ENCODE results near the gene TULP1.

The TULP1 gene

GRCh38 chr6:35507221-35507620 is 5.5 kb downstream of the TULP1 start:
- no peak overlapping the region for H3K4me2 ChIP-seq (ENCODE audit: insufficient read depth, low read length)
- no peak overlapping the region for H3K9ac ChIP-seq (ENCODE audit: low read depth, low read length)
- H3K4me3 ChIP-seq (ENCODE audit: low read depth in 1 of 2, low read length in 2 of 2) = no peak overlapping the region
- no peaks in the 10 kb centered on the region for H4K20me1 ChIP-seq (ENCODE audit: insufficient read depth, low read length)
- ATAC-seq (ENCODE audit: insufficient read depth, low read depth) (no peak), DNase-seq (no peak)
- H3K9me3 ChIP-seq (ENCODE audit: insufficient read depth, low read length, severe bottlenecking) = no peaks in the 10 kb centered on the region
- no peak overlapping the region for H3K27ac ChIP-seq (ENCODE audit: low read length)
- H3K36me3 ChIP-seq (ENCODE audit: insufficient read depth, low read length) = no peaks in the 10 kb centered on the region
- H3K79me2 ChIP-seq (ENCODE audit: insufficient read depth, low read length) = no peaks in the 10 kb centered on the region
- peaks cover 9% of the 10 kb centered on the region for H3K27me3 ChIP-seq (ENCODE audit: insufficient read depth, low read length, poor library complexity)
- H2AFZ ChIP-seq (ENCODE audit: low read depth, low read length) = no peak overlapping the region
- TF ChIP-seq CTCF (IDR thresholded peaks at IDR 0.05; ENCODE audit: borderline replicate concordance, extremely low read depth, low read length, poor library complexity, severe bottlenecking) (no peak), EZH2 (IDR thresholded peaks at IDR 0.05; ENCODE audit: borderline replicate concordance, low read depth, low read length, severe bottlenecking) (no peak)
- no peaks in the 10 kb centered on the region for H3K4me1 ChIP-seq (ENCODE audit: insufficient read depth, low read length)

- no peaks in the 10 kb centered on the region for H3K9me3 ChIP-seq (ENCODE audit: insufficient read depth, low read length, severe bottlenecking)
- no peak for TF ChIP-seq CTCF (IDR thresholded peaks at IDR 0.05; ENCODE audit: borderline replicate concordance, extremely low read depth, low read length, poor library complexity, severe bottlenecking)
- no peak for TF ChIP-seq EZH2 (IDR thresholded peaks at IDR 0.05; ENCODE audit: borderline replicate concordance, low read depth, low read length, severe bottlenecking)
- H3K4me2 ChIP-seq (ENCODE audit: insufficient read depth, low read length) = no peak overlapping the region
- H3K79me2 ChIP-seq (ENCODE audit: insufficient read depth, low read length) = no peaks in the 10 kb centered on the region
- no peaks in the 10 kb centered on the region for H4K20me1 ChIP-seq (ENCODE audit: insufficient read depth, low read length)
- no peak overlapping the region for H3K4me3 ChIP-seq (ENCODE audit: low read depth in 1 of 2, low read length in 2 of 2)
- no peak overlapping the region for H2AFZ ChIP-seq (ENCODE audit: low read depth, low read length)
- DNase-seq (no peak), ATAC-seq (ENCODE audit: insufficient read depth, low read depth) (no peak)
- H3K36me3 ChIP-seq (ENCODE audit: insufficient read depth, low read length) = no peaks in the 10 kb centered on the region
- H3K27me3 ChIP-seq (ENCODE audit: insufficient read depth, low read length, poor library complexity) = peaks cover 9% of the 10 kb centered on the region
- no peak overlapping the region for H3K27ac ChIP-seq (ENCODE audit: low read length)
- H3K9ac ChIP-seq (ENCODE audit: low read depth, low read length) = no peak overlapping the region
- no peaks in the 10 kb centered on the region for H3K4me1 ChIP-seq (ENCODE audit: insufficient read depth, low read length)
Measured at GRCh38 chr6:35506536-35506935, 6.2 kb downstream of the TULP1 start.

GRCh38 chr6:35505999-35506412 is 6.7 kb downstream of the TULP1 start:
- no peak overlapping the region for H2AFZ ChIP-seq (ENCODE audit: low read depth, low read length)
- H3K36me3 ChIP-seq (ENCODE audit: insufficient read depth, low read length) = no peaks in the 10 kb centered on the region
- no peak overlapping the region for H3K4me2 ChIP-seq (ENCODE audit: insufficient read depth, low read length)
- H3K79me2 ChIP-seq (ENCODE audit: insufficient read depth, low read length) = no peaks in the 10 kb centered on the region
- H3K4me1 ChIP-seq (ENCODE audit: insufficient read depth, low read length) = no peaks in the 10 kb centered on the region
- H3K9me3 ChIP-seq (ENCODE audit: insufficient read depth, low read length, severe bottlenecking) = no peaks in the 10 kb centered on the region
- H4K20me1 ChIP-seq (ENCODE audit: insufficient read depth, low read length) = no peaks in the 10 kb centered on the region
- no peak overlapping the region for H3K4me3 ChIP-seq (ENCODE audit: low read depth in 1 of 2, low read length in 2 of 2)
- H3K27me3 ChIP-seq (ENCODE audit: insufficient read depth, low read length, poor library complexity) = peaks cover 9% of the 10 kb centered on the region
- no peak overlapping the region for H3K27ac ChIP-seq (ENCODE audit: low read length)
- ATAC-seq (ENCODE audit: insufficient read depth, low read depth) (no peak), DNase-seq (no peak)
- no peak overlapping the region for H3K9ac ChIP-seq (ENCODE audit: low read depth, low read length)
- TF ChIP-seq EZH2 (IDR thresholded peaks at IDR 0.05; ENCODE audit: borderline replicate concordance, low read depth, low read length, severe bottlenecking) = no peak
- no peak for TF ChIP-seq CTCF (IDR thresholded peaks at IDR 0.05; ENCODE audit: borderline replicate concordance, extremely low read depth, low read length, poor library complexity, severe bottlenecking)

- H3K4me1 ChIP-seq (ENCODE audit: insufficient read depth, low read length) = no peaks in the 10 kb centered on the region
- no peaks in the 10 kb centered on the region for H4K20me1 ChIP-seq (ENCODE audit: insufficient read depth, low read length)
- H3K36me3 ChIP-seq (ENCODE audit: insufficient read depth, low read length) = no peaks in the 10 kb centered on the region
- TF ChIP-seq EZH2 (IDR thresholded peaks at IDR 0.05; ENCODE audit: borderline replicate concordance, low read depth, low read length, severe bottlenecking) (no peak), CTCF (IDR thresholded peaks at IDR 0.05; ENCODE audit: borderline replicate concordance, extremely low read depth, low read length, poor library complexity, severe bottlenecking) (no peak)
- H3K27me3 ChIP-seq (ENCODE audit: insufficient read depth, low read length, poor library complexity) = peaks cover 22% of the 10 kb centered on the region
- H3K9me3 ChIP-seq (ENCODE audit: insufficient read depth, low read length, severe bottlenecking) = no peaks in the 10 kb centered on the region
- H3K79me2 ChIP-seq (ENCODE audit: insufficient read depth, low read length) = no peaks in the 10 kb centered on the region
- DNase-seq (no peak), ATAC-seq (ENCODE audit: insufficient read depth, low read depth) (no peak)
- no peak overlapping the region for H3K4me2 ChIP-seq (ENCODE audit: insufficient read depth, low read length)
- no peak overlapping the region for H3K4me3 ChIP-seq (ENCODE audit: low read depth in 1 of 2, low read length in 2 of 2)
- H3K27ac ChIP-seq (ENCODE audit: low read length) = no peak overlapping the region
- H2AFZ ChIP-seq (ENCODE audit: low read depth, low read length) = no peak overlapping the region
- H3K9ac ChIP-seq (ENCODE audit: low read depth, low read length) = no peak overlapping the region
Measured at GRCh38 chr6:35503534-35503933, 9.2 kb downstream of the TULP1 start.

All from DND-41 (cell line).